ENCODE results near the gene PLCH1. TPM values are rescaled to one million over a fixed set of nuclear protein-coding genes. Genes with fewer than 3 reads are reported as not detected.
A peak's percentile ranks its signal among the peaks of the same experiment; 100 is the strongest.

PLCH1 gene
- total RNA-seq, 4 donors from 2014 or later: 1.4 to 7.0 (median 2.0) TPM

DNA sequence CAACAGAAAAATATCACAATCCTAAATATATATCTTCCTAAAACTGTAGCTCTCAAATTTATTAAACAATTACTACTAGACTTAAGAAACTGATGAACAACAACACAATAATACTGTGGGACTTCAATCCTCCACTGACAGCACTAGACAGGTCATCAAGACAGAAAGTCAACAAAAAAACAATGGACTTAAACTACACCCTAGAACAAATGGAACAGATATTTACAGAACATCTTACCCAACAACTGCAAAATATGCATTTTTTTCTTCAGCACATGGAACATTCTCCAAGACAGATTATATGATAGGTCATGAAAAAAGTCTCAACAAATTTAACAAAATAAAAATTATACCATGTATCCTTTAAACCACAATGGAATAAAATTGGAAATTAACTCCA is 133.4 kb downstream of the PLCH1 start:
- no peak for DNase-seq (ENCODE audit: low spot score in 2 of 2)
- TF ChIP-seq EP300 (IDR thresholded peaks at IDR 0.05) (no peak), CTCF (IDR thresholded peaks at IDR 0.05) (no peak), POLR2A (IDR thresholded peaks at IDR 0.05) (no peak)
- peaks cover 0 to 51% (median 2%) of the 10 kb centered on the region in 4 donors for H3K9me3 ChIP-seq
- H3K4me3 ChIP-seq: no peak overlapping the region
- no peaks in the 10 kb centered on the region for H3K27me3 ChIP-seq
- H3K4me1 ChIP-seq: no peaks in the 10 kb centered on the region
- H3K36me3 ChIP-seq: no peaks in the 10 kb centered on the region
- H3K27ac ChIP-seq: no peak overlapping the region

DNA sequence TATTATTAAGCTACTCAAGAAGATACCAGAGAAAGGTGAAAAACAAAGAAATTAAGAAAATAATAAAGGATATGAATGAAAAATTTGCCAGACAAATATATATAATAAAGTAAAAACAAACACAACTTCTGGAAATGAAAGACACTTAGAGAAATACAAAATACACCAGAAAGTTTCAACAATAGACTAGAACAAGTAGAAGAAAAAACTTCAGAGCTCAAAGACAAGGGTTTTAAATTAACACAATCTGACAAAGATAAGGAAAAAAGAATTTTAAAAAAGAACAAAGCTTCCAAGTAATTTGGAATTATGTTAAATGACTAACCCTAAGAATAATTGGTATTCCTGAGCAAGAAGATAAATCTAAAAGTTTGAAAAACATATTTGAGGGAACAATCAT is 135.3 kb downstream of the PLCH1 start:
- peaks cover 0 to 32% (median 0%) of the 10 kb centered on the region in 4 donors for H3K9me3 ChIP-seq
- H3K27me3 ChIP-seq: no peaks in the 10 kb centered on the region
- TF ChIP-seq CTCF (IDR thresholded peaks at IDR 0.05) (no peak), POLR2A (IDR thresholded peaks at IDR 0.05) (no peak), EP300 (IDR thresholded peaks at IDR 0.05) (no peak)

DNA sequence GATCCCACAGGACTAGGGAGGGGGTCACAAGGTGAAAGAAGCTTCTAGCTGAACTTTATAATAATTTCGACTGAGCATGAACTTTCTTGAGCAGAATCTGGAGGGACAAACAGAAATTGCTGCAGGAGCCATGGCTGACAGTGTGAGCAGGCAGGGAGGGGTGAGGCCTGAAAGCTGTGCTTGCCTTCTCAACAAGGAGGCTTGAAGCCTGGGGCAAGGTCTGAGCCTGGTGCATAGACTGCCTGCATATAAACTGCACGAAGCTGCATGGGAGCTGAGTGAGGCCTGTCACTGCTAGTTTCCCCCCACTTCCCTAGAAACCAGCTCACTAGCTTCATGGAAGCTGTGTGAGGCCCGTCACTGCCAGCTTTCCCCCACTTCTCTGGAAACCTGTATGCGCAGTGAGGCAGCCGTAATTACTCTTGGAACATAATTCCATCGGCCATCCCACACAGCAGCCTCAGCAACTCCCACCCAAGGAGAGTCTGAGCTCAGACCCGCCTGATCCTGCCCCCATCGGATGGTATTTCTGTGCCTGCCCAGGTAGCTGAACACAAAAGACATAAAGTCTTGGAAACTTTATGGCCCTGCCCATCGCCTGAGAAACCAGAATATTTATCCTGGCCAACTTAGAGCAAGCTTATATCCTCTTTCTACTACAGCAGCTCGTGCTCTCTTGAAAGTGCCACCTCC is 136.5 kb downstream of the PLCH1 start:
- H3K4me1 ChIP-seq: peaks cover 0 to 22% (median 4%) of the 10 kb centered on the region in 4 donors
- no peak overlapping the region for H3K27ac ChIP-seq
- TF ChIP-seq CTCF (IDR thresholded peaks at IDR 0.05) (no peak), EP300 (IDR thresholded peaks at IDR 0.05) (no peak), POLR2A (IDR thresholded peaks at IDR 0.05) (no peak)
- H3K36me3 ChIP-seq: no peaks in the 10 kb centered on the region
- H3K9me3 ChIP-seq: peaks cover 0 to 26% (median 0%) of the 10 kb centered on the region in 4 donors
- DNase-seq (ENCODE audit: low spot score in 2 of 2): no peak
- no peaks in the 10 kb centered on the region for H3K27me3 ChIP-seq
- 90 to 92% methylated on average over 10 of the region's 10 CpGs for WGBS, 2 donors
- no peak overlapping the region for H3K4me3 ChIP-seq

More for the DNA sequence above, 135.3 kb downstream of the PLCH1 start:
- no peak for DNase-seq (ENCODE audit: low spot score in 2 of 2)
- Histone ChIP-seq H3K4me1 (peaks cover 0 to 17% (median 4%) of the 10 kb centered on the region in 4 donors), H3K27ac (no peak overlapping the region), H3K36me3 (no peaks in the 10 kb centered on the region), H3K4me3 (no peak overlapping the region)

- Histone ChIP-seq H3K36me3 (no peaks in the 10 kb centered on the region), H3K27ac (no peak overlapping the region), H3K9me3 (peaks cover 0 to 26% (median 0%) of the 10 kb centered on the region in 4 donors), H3K4me3 (no peak overlapping the region), H3K27me3 (no peaks in the 10 kb centered on the region), H3K4me1 (peaks cover 0 to 22% (median 4%) of the 10 kb centered on the region in 4 donors)
- TF ChIP-seq CTCF (IDR thresholded peaks at IDR 0.05) (no peak), POLR2A (IDR thresholded peaks at IDR 0.05) (no peak)
- 48 to 68% methylated on average over 1 of the region's 1 CpG for WGBS, 2 donors
- no peak for DNase-seq (ENCODE audit: low spot score in 2 of 2)
These were observed 137.1 kb downstream of the PLCH1 start for GRCh38 chr3:155607761-155608160.

DNA sequence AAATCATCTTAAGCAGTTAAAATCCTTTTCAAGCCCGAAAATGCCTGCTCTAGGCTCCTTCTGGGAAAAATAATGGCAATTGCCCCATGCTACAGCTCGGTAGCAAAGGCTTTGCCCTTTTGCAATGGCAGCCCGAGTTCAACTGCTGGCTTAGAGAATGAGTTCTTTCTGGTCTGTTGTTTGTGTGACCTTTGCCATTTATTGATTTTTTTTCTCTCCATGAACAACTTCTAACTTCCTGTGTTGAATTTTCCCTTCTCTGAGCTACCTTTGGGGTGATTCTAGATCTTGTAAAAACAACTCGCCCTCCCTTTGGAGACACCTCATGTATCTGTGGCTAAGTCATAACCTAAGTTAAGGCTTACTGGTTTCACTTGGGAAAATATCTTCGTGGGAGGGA is 139.3 kb downstream of the PLCH1 start:
- H3K9me3 ChIP-seq: peaks cover 0 to 25% (median 0%) of the 10 kb centered on the region in 4 donors
- H3K4me1 ChIP-seq: peaks cover 0 to 22% (median 4%) of the 10 kb centered on the region in 4 donors
- H3K27ac ChIP-seq: peak overlapping the region in 2 of 4 donors; percentile 32 to 52
- TF ChIP-seq CTCF (IDR thresholded peaks at IDR 0.05): no peak
- peak in 1 of 2 donors; percentile 25 for TF ChIP-seq EP300 (IDR thresholded peaks at IDR 0.05)
- TF ChIP-seq POLR2A (IDR thresholded peaks at IDR 0.05): no peak
- no peak overlapping the region for H3K4me3 ChIP-seq
- DNase-seq (ENCODE audit: low spot score in 2 of 2): no peak
- no peaks in the 10 kb centered on the region for H3K27me3 ChIP-seq
- H3K36me3 ChIP-seq: no peaks in the 10 kb centered on the region
- 18 to 22% methylated on average over 5 of the region's 5 CpGs for WGBS, 2 donors

All from tibial nerve (tissue), 4 donors.